Left ventricle myocardium inferior (tissue), 1 donor: ENCODE results near the gene AGAP1. TPM values are rescaled to one million over a fixed set of nuclear protein-coding genes. Genes with fewer than 3 reads are reported as not detected.
A peak's percentile ranks its signal among the peaks of the same experiment; 100 is the strongest.

Source experiments
- DNase-seq: peaks from one replicate; pipeline ENCODE4 v3.0.0-alpha.2; 2020
- H3K27ac ChIP-seq: fragments of 200-600 bp; replicated peaks from 2 replicates; pipeline ENCODE4 v1.8.0; 2021
- H3K27me3 ChIP-seq: fragments of 200-600 bp; 2 replicates; pipeline ENCODE4 v1.8.0; 2021; ENCODE audit warnings: low read depth
- H3K36me3 ChIP-seq: fragments of 200-600 bp; 2 replicates; pipeline ENCODE4 v1.8.0; 2021
- H3K4me1 ChIP-seq: fragments of 200-600 bp; 2 replicates; pipeline ENCODE4 v1.8.0; 2021
- H3K4me3 ChIP-seq: fragments of 200-600 bp; 2 replicates; pipeline ENCODE4 v1.8.0; 2021; ENCODE audit warnings: mild to moderate bottlenecking, moderate library complexity
- H3K9me3 ChIP-seq: fragments of 200-600 bp; replicated peaks from 2 replicates; pipeline ENCODE4 v1.8.0; 2021
- CTCF ChIP-seq: fragments of 200-600 bp; IDR thresholded peaks from 2 replicates; pipeline ENCODE4 v1.8.0; 2021; ENCODE audit warnings: antibody characterized with exemption, mild to moderate bottlenecking, borderline replicate concordance
- intact Hi-C: fragments of 100-400 bp; cut with micrococcal nuclease; formaldehyde crosslinking; loops from one replicate; pipeline ENCODE4 v1.11.0; 2022
- total RNA-seq: library from RNA; stranded (reverse); fragmentation: NEBNext Ultra II Directional; extraction: Animal tissue kit (Norgen Biotek cat#: 25700); gene quantifications from one replicate; pipeline ENCODE4 v1.2.1, GENCODE V29; 2021
- donor health status: DM: no; HTN: yes; CAD: no; lungs with severe emphysema.

AGAP1 gene
- total RNA-seq, 1 donor from 2014 or later, result 18.1 TPM

GRCh38 chr2:235550378-235550760 is 56.5 kb downstream of the AGAP1 start:
- Histone ChIP-seq H3K27ac (no peak overlapping the region), H3K9me3 (no peaks in the 10 kb centered on the region), H3K27me3 (no peaks in the 10 kb centered on the region), H3K36me3 (no peaks in the 10 kb centered on the region), H3K4me3 (no peak overlapping the region), H3K4me1 (peaks cover 40% of the 10 kb centered on the region)
- no peak for TF ChIP-seq CTCF
- DNase-seq, result no peak
- intact Hi-C loops, result no loop called here

GRCh38 chr2:235550946-235551345 is 57.1 kb downstream of the AGAP1 start:
- Histone ChIP-seq H3K36me3 (no peaks in the 10 kb centered on the region), H3K4me3 (no peak overlapping the region), H3K27me3 (no peaks in the 10 kb centered on the region), H3K9me3 (no peaks in the 10 kb centered on the region), H3K4me1 (peaks cover 34% of the 10 kb centered on the region), H3K27ac (no peak overlapping the region)
- intact Hi-C loops, result no loop called here
- DNase-seq, result no peak
- TF ChIP-seq CTCF, result no peak

- H3K4me1 ChIP-seq, result peaks cover 29% of the 10 kb centered on the region
- intact Hi-C loops, result no loop called here
Observed at GRCh38 chr2:235551965-235552364, 58.1 kb downstream of the AGAP1 start.

GRCh38 chr2:235552671-235553070 is 58.8 kb downstream of the AGAP1 start:
- H3K27me3 ChIP-seq, result no peaks in the 10 kb centered on the region
- DNase-seq, result no peak
- no peak overlapping the region for H3K4me3 ChIP-seq
- no peak overlapping the region for H3K27ac ChIP-seq
- no peaks in the 10 kb centered on the region for H3K36me3 ChIP-seq
- H3K4me1 ChIP-seq, result peaks cover 29% of the 10 kb centered on the region
- TF ChIP-seq CTCF, result no peak
- no peaks in the 10 kb centered on the region for H3K9me3 ChIP-seq
- intact Hi-C loops, result no loop called here

More at GRCh38 chr2:235551965-235552364, 58.1 kb downstream of the AGAP1 start:
- Histone ChIP-seq H3K9me3 (no peaks in the 10 kb centered on the region), H3K27ac (no peak overlapping the region), H3K36me3 (no peaks in the 10 kb centered on the region), H3K4me3 (no peak overlapping the region), H3K27me3 (no peaks in the 10 kb centered on the region)
- peak; percentile 38 for DNase-seq
- peak; percentile 68 for TF ChIP-seq CTCF

GRCh38 chr2:235553291-235553690 is 59.4 kb downstream of the AGAP1 start:
- intact Hi-C loops, result no loop called here
- H3K27ac ChIP-seq, result no peak overlapping the region
- H3K4me3 ChIP-seq, result no peak overlapping the region
- no peaks in the 10 kb centered on the region for H3K9me3 ChIP-seq
- no peaks in the 10 kb centered on the region for H3K27me3 ChIP-seq
- no peak for TF ChIP-seq CTCF
- peaks cover 35% of the 10 kb centered on the region for H3K4me1 ChIP-seq
- H3K36me3 ChIP-seq, result no peaks in the 10 kb centered on the region
- no peak for DNase-seq

GRCh38 chr2:235553696-235554100 is 59.9 kb downstream of the AGAP1 start:
- Histone ChIP-seq H3K4me1 (peaks cover 35% of the 10 kb centered on the region), H3K27ac (no peak overlapping the region), H3K4me3 (no peak overlapping the region), H3K36me3 (no peaks in the 10 kb centered on the region), H3K9me3 (no peaks in the 10 kb centered on the region), H3K27me3 (no peaks in the 10 kb centered on the region)
- intact Hi-C loops, result no loop called here
- TF ChIP-seq CTCF, result no peak
- no peak for DNase-seq
